Lung (tissue), 12 donors: Measurements from ENCODE around the gene ITGB7. TPM values are rescaled to one million over a fixed set of nuclear protein-coding genes. Genes with fewer than 3 reads are reported as not detected.

Source experiments
- ATAC-seq: fragments of 200-7000 bp; cut with Tn5 transposase; one replicate; pipeline ENCODE4 v1.9.1; 2020; ENCODE audit warnings: moderate number of reproducible peaks; ENCODE audit not compliant: insufficient read depth, low FRiP score
- DNase-seq, 3 donors: peaks; one replicate each; pipeline ENCODE4 v3.0.0-alpha.2; 2013 to 2017
- H3K27ac ChIP-seq, 2 donors: one replicate each; pipeline ENCODE4 v1.5.1; 2013; ENCODE audit warnings: mild to moderate bottlenecking in 2 of 2, moderate library complexity in 2 of 2, control low read depth in 1 of 2, inconsistent platforms in 1 of 2, low read depth in 1 of 2, low read length in 1 of 2
- H3K27me3 ChIP-seq, 3 donors: one replicate each; pipeline ENCODE4 v1.5.1; 2013; ENCODE audit warnings: low read length in 2 of 3; ENCODE audit not compliant: control insufficient read depth in 3 of 3, insufficient read depth in 3 of 3
- H3K36me3 ChIP-seq, 4 donors: one replicate each; pipeline ENCODE4 v1.5.1; 2013; ENCODE audit warnings: low read length in 4 of 4, mild to moderate bottlenecking in 1 of 4, moderate library complexity in 1 of 4; ENCODE audit not compliant: control insufficient read depth in 4 of 4, insufficient read depth in 4 of 4
- H3K4me1 ChIP-seq, 5 donors: one replicate each; pipeline ENCODE4 v1.5.1; 2013; ENCODE audit warnings: low read length in 5 of 5, mild to moderate bottlenecking in 2 of 5, moderate library complexity in 1 of 5; ENCODE audit not compliant: control insufficient read depth in 5 of 5, insufficient read depth in 5 of 5
- H3K4me3 ChIP-seq: one replicate; pipeline ENCODE4 v1.5.1; 2013; ENCODE audit warnings: mild to moderate bottlenecking, control low read depth, moderate library complexity
- H3K9ac ChIP-seq, 2 donors: one replicate each; pipeline ENCODE4 v1.5.1; 2013; ENCODE audit warnings: low read length in 2 of 2, control low read depth in 1 of 2; ENCODE audit not compliant: insufficient read depth in 1 of 2
- H3K9me3 ChIP-seq, 4 donors: one replicate each; pipeline ENCODE4 v1.5.1; 2013; ENCODE audit warnings: low read length in 3 of 4, mild to moderate bottlenecking in 1 of 4, moderate library complexity in 1 of 4; ENCODE audit not compliant: control insufficient read depth in 4 of 4, insufficient read depth in 3 of 4
- CTCF ChIP-seq: IDR thresholded peaks from 2 replicates; pipeline ENCODE4 v1.5.1; 2012; ENCODE audit warnings: mild to moderate bottlenecking; ENCODE audit errors: control extremely low read depth, extremely low read depth
- WGBS, 2 donors: extraction: QIAGEN DNeasy Blood & Tissue Kit; methylation state at CpG; one replicate each; pipeline ENCODE4 v1.1.7; 2013; 5-methylcytosine and 5-hydroxymethylcytosine counted together
- polyA plus RNA-seq, 2 donors: library from polyadenylated mRNA; stranded (reverse); fragments of 200-250 nt; gene quantifications; one replicate each; pipeline ENCODE4 v1.2.1, GENCODE V29; 2013
- total RNA-seq, 2 donors: library from RNA; depleted of rRNA in 1 of 2; stranded (reverse); fragments of >200 nt in 1 of 2; gene quantifications; one replicate each; pipeline ENCODE4 v1.2.1, GENCODE V29; 2014 to 2021
- donor health status: control.
- donor health status: control.
- donor health status: Bipolar disorder and iron deficiency.
- donor health status: healthy.
- donor health status: DM: yes; HTN: yes; CAD: no.

ITGB7 gene
- total and polyA plus RNA-seq, 4 donors: 2.3 to 7.9 (median 5.0) TPM

GRCh38 chr12:53253298-53253697 lies 46.2 kb upstream of the ITGB7 start:
- Histone ChIP-seq H3K27me3 (no peaks in the 10 kb centered on the region), H3K4me1 (peaks cover 0 to 18% (median 9%) of the 10 kb centered on the region in 5 donors), H3K9ac (peak overlapping the region in 1 of 2 donors; percentile 61), H3K9me3 (no peaks in the 10 kb centered on the region), H3K4me3 (no peak overlapping the region), H3K27ac (no peak overlapping the region), H3K36me3 (peaks cover 0 to 15% (median 9%) of the 10 kb centered on the region in 4 donors)
- no peak for TF ChIP-seq CTCF
- WGBS, 2 donors: 94 to 95% methylated on average over 13 of the region's 13 CpGs
- no peak for DNase-seq
- no peak for ATAC-seq

GRCh38 chr12:53252349-53252916 lies 45.4 kb upstream of the ITGB7 start:
- peak in 1 of 3 donors; percentile 34 for DNase-seq

GRCh38 chr12:53251477-53252348 lies 44.7 kb upstream of the ITGB7 start:
- Histone ChIP-seq H3K9ac (peak overlapping the region; percentile 63 to 76), H3K36me3 (peaks cover 0 to 15% (median 9%) of the 10 kb centered on the region in 4 donors), H3K4me1 (peaks cover 0 to 18% (median 9%) of the 10 kb centered on the region in 5 donors), H3K27me3 (no peaks in the 10 kb centered on the region), H3K4me3 (peak overlapping the region; percentile 98), H3K9me3 (no peaks in the 10 kb centered on the region), H3K27ac (peak overlapping the region; percentile 89 to 93)
- TF ChIP-seq CTCF: peak; percentile 23
- ATAC-seq (peak; percentile 91), DNase-seq (peak; percentile 83 to 91 (median 88))
- 0% methylated on average over 35 to 51 of the region's 51 CpGs for WGBS, 2 donors

More at GRCh38 chr12:53252349-53252916, 45.4 kb upstream of the ITGB7 start:
- Histone ChIP-seq H3K27ac (peak overlapping the region; percentile 89 to 93), H3K36me3 (peaks cover 0 to 15% (median 9%) of the 10 kb centered on the region in 4 donors), H3K9me3 (no peaks in the 10 kb centered on the region), H3K9ac (peak overlapping the region; percentile 61 to 63), H3K4me1 (peaks cover 0 to 18% (median 9%) of the 10 kb centered on the region in 5 donors), H3K27me3 (no peaks in the 10 kb centered on the region), H3K4me3 (peak overlapping the region; percentile 98)
- ATAC-seq: peak; percentile 3
- WGBS, 2 donors: 8 to 11% methylated on average over 19 of the region's 19 CpGs
- no peak for TF ChIP-seq CTCF
